WI38 (cell line): ENCODE results near the gene COL6A2.

ENCODE experiments used
- H3K4me3 ChIP-seq: 2 replicates; pipeline ENCODE4 v1.5.1; 2011; ENCODE audit warnings: low read depth, mild to moderate bottlenecking, control low read depth, low read length
- TF ChIP-seq, protein P1 (sequence below): IDR thresholded peaks from 2 replicates; pipeline ENCODE4 v1.5.1; 2012; ENCODE audit warnings: low read depth, mild to moderate bottlenecking, control low read depth, low read length

COL6A2 gene

DNA sequence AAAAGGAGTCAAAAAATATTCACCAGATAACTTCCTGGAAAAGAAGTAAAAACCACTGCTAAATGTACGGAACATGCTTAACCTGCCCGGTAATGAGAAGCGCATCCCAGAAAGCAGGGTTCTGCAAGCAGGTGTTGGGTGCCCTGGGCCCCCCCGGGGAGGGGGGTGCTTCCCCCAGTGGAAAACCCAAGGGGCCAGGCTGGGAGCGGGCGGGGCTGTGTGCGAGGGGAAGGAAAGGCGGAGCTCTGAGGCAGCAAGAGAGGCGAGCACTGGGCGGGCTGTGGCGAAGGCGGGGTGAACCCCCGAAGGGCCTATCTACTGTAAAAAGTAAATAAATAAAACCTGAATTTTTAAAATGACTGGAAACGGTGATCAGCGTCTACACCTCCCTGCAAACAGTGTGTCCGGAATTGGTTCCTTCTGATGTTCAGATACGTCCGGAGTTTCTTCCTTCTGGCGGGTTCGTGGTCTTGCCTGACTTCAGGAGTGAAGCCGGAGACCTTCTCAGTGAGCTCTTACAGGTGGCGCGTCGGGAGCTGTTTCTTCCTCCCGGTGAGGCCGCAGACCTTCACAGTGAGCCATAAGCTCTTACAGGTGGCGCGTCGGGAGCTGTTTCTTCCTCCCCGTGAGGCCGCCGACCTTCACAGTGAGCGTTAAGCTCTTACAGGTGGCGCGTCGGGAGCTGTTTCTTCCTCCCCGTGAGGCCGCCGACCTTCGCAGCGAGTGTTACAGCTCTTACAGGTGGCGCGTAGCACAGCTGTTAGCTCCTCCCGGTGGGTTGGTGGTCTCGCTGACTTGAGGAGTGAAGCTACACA is 44.1 kb downstream of the COL6A2 start:
- H3K4me3 ChIP-seq = no peak overlapping the region
- TF ChIP-seq, protein P1, sequence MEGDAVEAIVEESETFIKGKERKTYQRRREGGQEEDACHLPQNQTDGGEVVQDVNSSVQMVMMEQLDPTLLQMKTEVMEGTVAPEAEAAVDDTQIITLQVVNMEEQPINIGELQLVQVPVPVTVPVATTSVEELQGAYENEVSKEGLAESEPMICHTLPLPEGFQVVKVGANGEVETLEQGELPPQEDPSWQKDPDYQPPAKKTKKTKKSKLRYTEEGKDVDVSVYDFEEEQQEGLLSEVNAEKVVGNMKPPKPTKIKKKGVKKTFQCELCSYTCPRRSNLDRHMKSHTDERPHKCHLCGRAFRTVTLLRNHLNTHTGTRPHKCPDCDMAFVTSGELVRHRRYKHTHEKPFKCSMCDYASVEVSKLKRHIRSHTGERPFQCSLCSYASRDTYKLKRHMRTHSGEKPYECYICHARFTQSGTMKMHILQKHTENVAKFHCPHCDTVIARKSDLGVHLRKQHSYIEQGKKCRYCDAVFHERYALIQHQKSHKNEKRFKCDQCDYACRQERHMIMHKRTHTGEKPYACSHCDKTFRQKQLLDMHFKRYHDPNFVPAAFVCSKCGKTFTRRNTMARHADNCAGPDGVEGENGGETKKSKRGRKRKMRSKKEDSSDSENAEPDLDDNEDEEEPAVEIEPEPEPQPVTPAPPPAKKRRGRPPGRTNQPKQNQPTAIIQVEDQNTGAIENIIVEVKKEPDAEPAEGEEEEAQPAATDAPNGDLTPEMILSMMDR = no peak

DNA sequence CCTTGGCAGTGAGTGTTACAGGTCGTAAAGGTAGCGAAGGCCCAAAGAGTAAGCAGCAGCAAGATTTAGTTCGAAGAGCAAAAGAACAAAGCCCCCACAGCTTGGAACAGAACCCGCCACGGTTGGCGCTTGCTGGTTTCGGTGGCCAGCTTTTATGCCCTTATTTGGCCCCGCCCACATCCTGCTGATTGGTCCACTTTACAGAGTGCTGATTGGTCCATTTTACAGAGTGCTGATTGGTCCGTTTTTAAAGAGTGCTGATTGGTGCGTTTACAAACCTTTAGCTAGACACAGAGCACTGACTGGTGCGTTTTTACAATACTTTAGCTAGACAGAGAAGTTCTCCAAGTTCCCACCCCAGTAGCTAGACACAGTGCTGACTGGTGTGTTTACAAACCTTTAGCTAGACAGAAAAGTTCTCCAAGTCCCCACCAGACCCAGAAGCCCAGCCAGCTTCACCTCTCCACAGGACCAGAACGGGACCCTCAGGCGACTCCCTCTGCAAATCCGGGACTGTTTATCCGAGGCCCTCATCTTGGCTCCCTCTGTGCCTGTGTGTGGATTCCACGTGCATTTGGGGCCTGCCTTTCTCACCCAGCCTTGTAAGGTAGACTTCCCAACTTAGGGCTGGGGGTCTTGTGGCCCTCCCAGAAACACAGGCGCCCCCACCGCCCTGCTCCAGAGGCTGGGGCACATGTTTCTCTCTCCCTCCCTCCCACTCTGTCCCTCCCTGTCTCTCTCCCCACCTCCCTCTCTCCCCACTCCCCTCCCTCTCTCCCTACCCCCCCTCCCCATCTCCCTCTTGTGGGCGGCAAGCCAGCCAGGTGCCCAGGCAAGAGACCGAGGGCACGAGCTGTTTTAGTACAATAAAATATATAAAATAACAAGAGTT is 44.9 kb downstream of the COL6A2 start:
- TF ChIP-seq, protein P1 = no peak
- no peak overlapping the region for H3K4me3 ChIP-seq

DNA sequence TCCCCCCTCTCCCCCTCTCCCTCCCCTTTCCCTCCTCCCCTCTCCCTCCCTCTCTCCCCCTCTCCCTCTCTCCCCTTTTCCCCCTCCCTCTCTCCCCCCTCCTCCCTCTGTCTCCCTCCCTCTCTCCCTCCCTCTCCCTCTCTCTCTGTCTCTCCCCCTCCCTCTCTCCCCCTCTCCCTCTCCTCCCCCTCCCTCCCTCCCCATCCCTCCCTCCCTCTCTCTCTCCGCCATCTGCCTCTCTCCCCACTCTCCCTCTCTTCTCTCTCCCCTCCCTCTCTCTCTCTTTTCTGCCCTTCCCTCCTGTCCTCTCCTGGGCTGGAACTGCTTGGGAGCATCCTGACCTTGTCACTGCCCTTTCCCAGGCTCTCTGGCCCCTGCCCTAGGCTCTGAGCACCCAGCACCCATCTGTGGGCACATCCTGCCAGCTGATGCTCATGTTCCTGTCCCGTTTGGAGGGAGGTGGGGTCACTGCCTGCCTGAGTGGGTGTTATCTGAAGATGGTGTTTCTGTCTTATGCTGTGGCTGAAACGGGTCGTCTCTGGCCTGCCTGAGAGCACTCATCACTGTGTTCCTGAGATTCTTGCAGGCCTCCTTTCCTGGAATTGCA is 46.7 kb downstream of the COL6A2 start:
- TF ChIP-seq, protein P1 = no peak
- H3K4me3 ChIP-seq = no peak overlapping the region

DNA sequence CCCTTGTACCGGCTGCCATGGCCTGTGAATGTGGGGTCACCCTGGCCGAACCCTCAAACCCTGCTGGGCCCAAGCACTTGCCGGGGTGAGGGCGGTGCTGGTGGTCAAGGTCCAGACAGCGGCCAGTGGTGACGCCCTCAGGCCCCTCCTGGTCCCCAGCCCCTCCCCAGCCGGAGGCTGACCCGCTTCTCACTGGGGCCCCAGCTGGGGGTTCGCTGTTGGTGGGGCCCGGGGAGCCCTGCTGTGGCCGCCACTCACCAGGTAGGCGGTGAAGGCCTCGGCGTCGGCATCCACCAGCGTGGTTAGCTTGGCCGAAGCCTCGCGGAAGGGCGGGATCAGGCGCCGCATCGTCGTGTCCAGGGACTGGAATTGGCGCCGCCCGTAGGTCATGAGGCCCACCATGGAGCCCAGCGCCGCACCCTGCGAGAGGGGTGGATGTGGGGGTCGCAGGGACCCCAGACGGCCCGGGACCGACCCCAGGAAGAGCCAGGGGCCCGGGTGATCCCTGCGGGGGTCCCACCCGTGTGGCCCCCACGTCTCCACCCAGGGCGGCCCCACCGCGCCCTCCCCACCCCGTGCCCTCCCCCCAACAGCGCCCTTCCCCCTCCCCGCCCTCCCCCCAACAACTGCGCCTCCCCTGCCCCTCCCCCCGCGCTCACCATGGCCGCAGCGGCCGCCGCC is 47.4 kb downstream of the COL6A2 start:
- H3K4me3 ChIP-seq = no peak overlapping the region
- TF ChIP-seq, protein P1 = no peak

DNA sequence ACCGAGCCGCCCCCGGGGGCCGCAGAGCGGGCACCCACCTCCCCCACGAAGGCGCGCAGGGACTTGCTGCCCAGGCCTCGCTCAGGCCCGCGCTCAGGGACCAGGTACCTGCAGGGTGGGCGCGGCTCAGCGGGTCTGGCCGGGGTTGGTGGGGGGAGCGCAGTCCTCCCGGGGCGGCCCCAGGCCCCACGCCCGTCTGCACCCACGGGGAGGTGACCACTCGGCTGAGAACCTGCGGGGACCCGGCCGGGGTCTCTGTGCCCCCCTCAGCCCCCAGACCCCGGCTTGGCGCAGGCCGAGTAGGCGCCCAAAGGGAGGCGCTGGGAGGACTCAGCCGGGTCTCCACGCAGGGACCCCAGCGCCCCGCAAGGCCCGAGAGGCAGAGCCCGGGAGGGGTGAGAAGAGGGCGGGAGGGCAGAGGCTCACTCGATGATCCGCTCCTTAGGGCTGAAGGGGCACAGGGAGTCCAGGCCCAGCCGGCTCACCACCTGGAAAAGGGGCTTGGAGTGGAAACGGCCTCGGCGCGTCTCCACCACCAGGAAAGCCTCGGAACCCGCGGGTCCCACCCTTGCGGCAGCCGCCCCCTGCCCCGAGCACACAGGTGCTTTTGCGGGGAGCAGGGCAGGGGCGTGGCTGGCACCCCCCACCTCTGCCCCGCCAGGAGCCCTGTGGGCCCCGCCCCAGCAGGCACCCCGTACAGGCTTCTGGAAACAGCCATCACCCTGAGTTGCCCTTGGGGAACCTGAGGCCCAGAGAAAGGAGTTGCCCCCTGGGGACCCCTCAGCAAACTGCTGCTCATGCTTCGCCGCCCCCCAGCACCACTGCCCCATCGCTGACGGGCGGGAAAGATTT is 48.2 kb downstream of the COL6A2 start:
- no peak overlapping the region for H3K4me3 ChIP-seq
- TF ChIP-seq, protein P1 = no peak

DNA sequence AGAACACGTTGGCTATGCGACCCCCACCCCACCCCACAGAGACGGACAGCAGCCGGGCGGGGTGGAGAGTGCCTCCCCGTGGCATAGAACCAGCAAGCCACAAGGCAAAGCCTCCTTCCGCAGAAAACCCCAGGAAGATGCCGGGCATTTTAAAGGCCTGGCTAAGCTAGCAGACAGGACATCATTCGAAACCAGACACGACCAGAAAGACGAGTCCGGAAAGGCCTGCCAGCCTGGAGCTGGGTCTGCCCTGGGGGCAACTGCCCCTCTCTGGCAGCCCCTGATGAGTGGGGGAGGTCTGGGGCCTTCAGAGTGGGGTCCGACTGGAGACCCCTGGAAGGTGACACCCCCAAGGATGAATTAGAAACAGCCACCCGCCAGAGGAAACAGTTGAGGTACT is 48.9 kb downstream of the COL6A2 start:
- no peak overlapping the region for H3K4me3 ChIP-seq
- TF ChIP-seq, protein P1 = no peak
